Bronchial epithelial cell (primary cell): ENCODE data around the gene SHOX. TPM values are rescaled to one million over a fixed set of nuclear protein-coding genes. Genes with fewer than 3 reads are reported as not detected.
"Not testable (repeated sequence)": the region's sequence is repeated elsewhere in the genome, so short reads cannot be mapped to it uniquely, and the experiment has no call there.

Experiments used
- DNase-seq: peaks from one replicate; pipeline ENCODE4 v3.0.0-alpha.2; 2010; ENCODE audit warnings: low read depth
- FAIRE-seq: peaks from 2 replicates; lab custom pipeline; 2011; peaks lifted over from hg19 to GRCh38; lab: Jason Lieb, UNC
- H3K27me3 ChIP-seq: 2 replicates; pipeline ENCODE4 v1.5.1; 2011; ENCODE audit warnings: low read length; ENCODE audit not compliant: control insufficient read depth, insufficient read depth
- H3K36me3 ChIP-seq: 2 replicates; pipeline ENCODE4 v1.5.1; 2011; ENCODE audit warnings: low read length; ENCODE audit not compliant: control insufficient read depth, insufficient read depth
- H3K4me3 ChIP-seq: 2 replicates; pipeline ENCODE4 v1.5.1; 2011; ENCODE audit warnings: mild to moderate bottlenecking, low read depth, low read length, control low read depth
- CTCF ChIP-seq: IDR thresholded peaks from 2 replicates; pipeline ENCODE4 v1.5.1; 2011; ENCODE audit warnings: mild to moderate bottlenecking, moderate library complexity, low read length, control low read depth, inconsistent platforms; ENCODE audit not compliant: insufficient read depth, severe bottlenecking
- total RNA-seq: library from RNA; depleted of rRNA; stranded (reverse); fragments of >200 nt; gene quantifications from 2 replicates; pipeline ENCODE4 v1.2.1, GENCODE V29; 2014

Gene SHOX
- total RNA-seq, 1 donor from 2014 or later, result not detected

GRCh38 chrX:625137-625691 is 5.4 kb upstream of the SHOX start:
- Histone ChIP-seq H3K36me3 (no peaks in the 10 kb centered on the region), H3K27me3 (peaks cover 2% of the 10 kb centered on the region), H3K4me3 (no peak overlapping the region)
- no peak for FAIRE-seq
- no peak for DNase-seq
- no peak for TF ChIP-seq CTCF

- not testable (repeated sequence) for FAIRE-seq, H3K4me3 ChIP-seq, DNase-seq, H3K27me3 ChIP-seq, H3K36me3 ChIP-seq
Observed at GRCh38 chrX:626047-626446, 4.5 kb upstream of the SHOX start.

GRCh38 chrX:626745-627509 is 3.7 kb upstream of the SHOX start:
- FAIRE-seq (no peak), DNase-seq (no peak)
- Histone ChIP-seq H3K4me3 (no peak overlapping the region), H3K36me3 (no peaks in the 10 kb centered on the region), H3K27me3 (peaks cover 2% of the 10 kb centered on the region)
- TF ChIP-seq CTCF, result no peak

- FAIRE-seq (no peak), DNase-seq (no peak)
- Histone ChIP-seq H3K4me3 (no peak overlapping the region), H3K36me3 (no peaks in the 10 kb centered on the region), H3K27me3 (peaks cover 2% of the 10 kb centered on the region)
- no peak for TF ChIP-seq CTCF
Observed at GRCh38 chrX:627510-627981, 3.0 kb upstream of the SHOX start.

- no peak for FAIRE-seq
- DNase-seq, result no peak
- Histone ChIP-seq H3K27me3 (peaks cover 2% of the 10 kb centered on the region), H3K36me3 (no peaks in the 10 kb centered on the region), H3K4me3 (no peak overlapping the region)
- no peak for TF ChIP-seq CTCF
Observed at GRCh38 chrX:627995-628394, 2.6 kb upstream of the SHOX start.

GRCh38 chrX:629230-630006 is 1.2 kb upstream of the SHOX start:
- FAIRE-seq (no peak), DNase-seq (no peak)
- H3K27me3 ChIP-seq, result peaks cover 2% of the 10 kb centered on the region

More at GRCh38 chrX:629230-630006, 1.2 kb upstream of the SHOX start:
- Histone ChIP-seq H3K36me3 (no peaks in the 10 kb centered on the region), H3K4me3 (no peak overlapping the region)
- TF ChIP-seq CTCF, result no peak
